Renal pelvis (tissue), 4 donors: ENCODE data around the gene P2RY14. TPM values are rescaled to one million over a fixed set of nuclear protein-coding genes. Genes with fewer than 3 reads are reported as not detected.
"Not testable (repeated sequence)": the region's sequence is repeated elsewhere in the genome, so short reads cannot be mapped to it uniquely, and the experiment has no call there.

Source experiments
- DNase-seq: peaks from one replicate; pipeline ENCODE4 v3.0.0-alpha.2; 2013
- polyA plus RNA-seq, 3 donors: library from polyadenylated mRNA; unstranded; fragments of 120-200 nt; gene quantifications; one replicate each; pipeline ENCODE4 v1.2.1, GENCODE V29; 2013; ENCODE audit not compliant: insufficient read length in 3 of 3

The P2RY14 gene
- polyA plus RNA-seq, 3 donors: 0.27 to 0.62 (median 0.60) TPM

DNA sequence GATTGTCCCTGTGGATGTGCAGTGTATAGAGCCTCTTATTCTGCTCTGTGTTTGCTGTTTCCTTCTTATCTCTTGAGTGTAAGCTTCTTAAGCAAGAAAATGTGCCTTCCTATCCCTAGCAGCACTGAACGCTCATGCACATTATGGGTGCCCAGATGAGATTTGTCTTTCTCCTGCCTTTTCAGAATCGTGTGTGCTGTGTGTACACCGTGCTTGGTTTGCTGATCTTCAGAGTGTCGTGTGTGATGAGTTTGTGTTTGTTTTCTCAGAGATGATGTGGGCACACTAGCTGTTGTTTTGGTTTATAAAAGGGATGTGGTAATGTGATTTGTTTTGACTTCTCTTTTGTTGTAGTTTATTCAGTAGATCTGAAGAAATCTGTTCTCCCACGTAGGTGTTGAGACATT lies 95.1 kb downstream of the P2RY14 start:
- no peak for DNase-seq

DNA sequence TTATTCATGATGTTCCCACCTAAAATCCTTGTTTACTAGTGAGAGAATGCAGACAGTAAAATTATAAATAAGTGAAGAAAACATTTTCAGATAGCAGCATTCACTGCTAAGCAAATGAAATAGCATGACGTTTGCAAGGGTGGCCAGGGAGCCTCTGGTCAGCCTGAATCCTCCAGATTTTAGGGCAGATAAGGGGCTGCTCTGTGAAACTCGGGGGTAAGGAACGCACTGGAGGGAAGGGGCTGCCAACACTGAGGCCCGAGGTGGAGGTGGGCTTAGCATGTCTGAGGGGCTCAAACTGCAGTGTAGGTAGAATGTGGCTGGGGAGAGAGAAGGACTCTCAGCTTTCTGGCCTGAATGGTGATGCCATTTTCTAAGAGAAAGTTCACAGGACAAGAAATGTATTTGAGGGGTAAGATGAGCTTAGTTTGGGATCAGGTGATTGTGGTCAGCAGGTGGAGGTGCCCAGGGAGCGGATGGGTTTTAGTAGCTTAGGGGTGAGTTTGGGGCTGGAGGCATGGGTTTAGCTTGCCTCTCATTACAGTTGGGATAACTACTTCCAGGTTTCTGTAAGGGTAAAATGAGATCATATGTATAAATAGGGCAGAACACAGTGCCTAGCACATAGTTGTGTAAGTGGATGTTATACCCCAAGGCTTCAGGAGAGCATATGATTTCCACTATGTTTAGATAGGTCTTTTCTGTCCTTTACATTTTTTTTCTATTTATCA lies 95.8 kb downstream of the P2RY14 start:
- DNase-seq: no peak

DNA sequence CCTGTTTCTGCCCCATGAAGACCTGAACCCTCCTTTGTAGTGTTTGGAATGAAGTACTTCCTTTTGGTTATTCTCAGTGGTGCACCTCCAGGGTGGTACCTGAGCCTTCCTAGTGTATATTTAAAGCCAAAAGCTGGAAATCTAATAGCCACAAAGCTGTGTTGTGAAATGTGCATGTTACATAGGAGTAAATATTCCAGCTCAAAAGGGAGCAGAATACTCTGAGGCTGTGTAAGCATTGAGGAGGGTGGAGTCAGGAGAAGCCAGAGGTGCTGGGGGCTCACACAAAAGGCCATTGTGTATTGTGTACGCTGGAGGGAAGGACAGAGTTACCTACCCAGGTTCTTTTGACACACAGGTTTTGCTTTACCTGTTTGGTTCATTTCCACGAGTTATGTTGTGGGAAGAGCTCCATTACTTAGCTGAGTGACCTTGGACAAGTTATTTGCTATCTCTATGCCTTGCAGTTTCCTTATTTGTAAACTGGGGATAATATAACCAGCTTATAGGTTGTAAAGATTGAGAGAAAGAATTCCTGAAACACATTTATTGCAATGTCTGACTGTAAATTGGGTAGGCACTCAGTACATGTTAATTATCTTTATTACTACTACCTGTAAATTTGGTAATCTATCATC lies 100.0 kb downstream of the P2RY14 start:
- DNase-seq: no peak

DNA sequence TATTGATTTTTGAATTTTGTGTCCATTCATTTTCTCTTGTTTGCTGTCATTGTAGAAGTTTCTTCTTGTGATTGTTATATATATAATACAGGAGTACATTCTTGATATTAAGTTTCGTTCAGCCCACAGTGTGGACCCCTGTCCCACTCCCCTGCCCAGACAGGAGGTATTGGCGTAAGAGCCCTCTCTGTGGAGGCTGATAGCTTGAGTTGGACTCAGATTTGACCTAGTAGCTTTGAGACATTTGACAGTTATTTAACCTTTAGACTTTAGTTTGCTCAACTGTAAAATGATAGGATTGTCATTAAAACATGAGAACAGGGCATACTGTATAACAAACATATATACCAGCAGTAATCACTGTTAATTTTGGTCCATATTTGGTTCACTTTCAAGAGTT lies 102.4 kb downstream of the P2RY14 start:
- no peak for DNase-seq

DNA sequence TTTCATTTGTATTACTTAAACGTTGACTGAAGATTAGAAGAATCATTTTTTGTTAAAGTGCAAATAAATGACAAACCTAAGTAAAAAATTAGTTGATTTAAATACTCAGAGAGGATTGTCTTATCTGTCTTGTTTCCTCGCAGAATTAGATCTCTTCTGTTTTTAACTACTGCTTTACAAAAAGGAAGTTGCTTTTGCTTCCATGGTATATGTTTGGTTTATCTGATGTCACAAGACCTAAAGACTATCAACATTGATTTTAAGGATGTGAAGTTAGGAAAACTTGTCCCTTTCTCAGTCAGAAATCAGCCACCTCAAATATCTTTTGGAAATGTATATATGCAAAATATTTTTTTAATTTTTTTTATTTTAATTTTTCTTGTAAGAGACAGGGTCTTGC lies 104.0 kb downstream of the P2RY14 start:
- DNase-seq: no peak

DNA sequence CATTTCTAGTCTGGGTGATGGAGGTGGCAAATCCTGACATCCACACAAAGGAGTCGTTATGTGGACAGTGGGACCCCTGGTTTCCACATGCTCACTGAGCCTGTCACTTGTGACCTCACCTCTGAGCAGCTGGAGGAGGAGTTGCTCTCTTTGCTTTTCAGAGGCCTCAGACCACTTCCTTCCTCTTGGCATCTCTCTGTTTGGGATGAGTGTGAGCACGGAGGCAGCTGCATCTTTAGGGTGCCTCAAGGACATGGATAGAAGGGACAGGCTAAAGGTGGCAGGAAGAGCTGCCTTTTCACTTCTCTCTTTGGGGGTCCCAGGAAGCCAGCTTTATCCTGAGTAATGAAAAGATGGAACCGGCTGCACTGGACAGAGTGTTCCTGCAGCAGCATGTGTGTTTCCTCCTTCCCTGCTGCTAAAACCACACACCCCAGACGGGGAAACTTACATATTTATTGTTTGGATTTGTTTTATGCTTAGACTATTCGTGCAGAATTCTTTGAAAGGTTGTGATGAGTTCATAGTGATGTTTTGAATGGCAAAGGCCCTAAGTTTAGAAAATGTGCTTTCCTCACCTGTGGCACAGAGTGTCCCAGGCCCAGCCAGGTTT lies 107.1 kb downstream of the P2RY14 start:
- no peak for DNase-seq

DNA sequence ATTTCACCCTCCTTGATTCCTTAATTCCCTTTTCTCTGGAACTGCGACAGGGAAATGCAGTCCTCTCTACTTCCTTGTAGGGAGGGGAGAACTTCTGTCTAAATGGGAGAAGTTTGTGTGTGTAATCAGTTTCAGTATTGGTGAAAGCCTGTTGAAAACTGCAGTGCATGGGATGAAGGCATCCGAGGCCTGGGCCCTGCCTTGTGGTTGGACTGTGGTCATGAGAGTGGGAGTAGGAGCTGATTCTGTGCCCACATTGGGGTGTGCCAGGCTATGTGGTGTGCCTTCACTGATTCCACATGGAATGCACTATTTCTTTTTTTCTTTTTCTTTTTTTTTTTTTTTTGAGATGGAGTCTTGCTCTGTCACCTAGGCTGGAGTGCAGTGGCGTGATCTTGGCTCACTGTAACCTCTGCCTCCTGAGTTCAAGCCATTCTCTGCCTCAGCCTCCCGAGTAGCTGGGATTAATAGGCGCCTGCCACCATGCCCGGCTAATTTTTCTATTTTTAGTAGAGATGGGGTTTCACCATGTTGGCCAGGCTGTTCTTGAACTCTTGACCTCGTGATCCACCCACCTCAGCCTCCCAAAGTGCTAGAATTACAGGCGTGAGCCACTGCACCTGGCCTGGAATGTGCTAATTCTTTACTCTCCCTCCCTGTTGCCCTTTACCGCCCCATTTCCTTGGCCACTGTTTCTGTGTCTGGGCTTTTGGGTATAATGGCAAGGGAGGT lies 108.2 kb downstream of the P2RY14 start:
- not testable (repeated sequence) for DNase-seq

DNA sequence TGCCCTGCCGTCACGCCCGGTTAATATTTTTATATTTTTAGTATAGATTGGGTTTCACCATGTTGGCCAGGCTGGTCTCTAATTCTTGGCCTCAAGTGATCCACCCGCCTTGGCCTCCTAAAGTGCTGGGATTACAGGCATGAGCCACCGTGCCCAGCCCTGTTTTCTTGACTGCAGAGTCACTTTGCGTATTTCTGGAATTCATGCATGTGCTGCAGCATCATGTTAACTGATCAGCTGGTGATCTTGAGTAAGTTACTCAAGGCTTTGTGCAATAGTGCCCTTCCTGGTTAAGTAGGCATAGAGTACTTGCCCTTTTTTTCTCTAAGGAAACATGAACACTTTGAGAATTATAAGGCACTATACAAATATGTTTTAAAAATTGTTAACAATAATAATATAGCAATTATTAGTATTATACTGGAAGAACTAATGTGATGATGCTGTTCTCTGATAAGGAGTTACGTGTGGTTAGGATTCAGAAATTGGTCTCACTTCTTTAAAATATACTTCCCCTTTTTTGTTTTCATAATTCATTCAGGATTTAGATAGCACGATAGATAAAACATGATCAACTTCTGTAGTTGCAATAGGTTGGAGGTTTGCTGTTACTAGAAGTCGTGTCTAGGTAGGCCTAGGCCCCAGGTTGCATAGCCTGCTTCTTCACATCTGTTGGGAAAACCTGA lies 108.9 kb downstream of the P2RY14 start:
- DNase-seq: no peak

DNA sequence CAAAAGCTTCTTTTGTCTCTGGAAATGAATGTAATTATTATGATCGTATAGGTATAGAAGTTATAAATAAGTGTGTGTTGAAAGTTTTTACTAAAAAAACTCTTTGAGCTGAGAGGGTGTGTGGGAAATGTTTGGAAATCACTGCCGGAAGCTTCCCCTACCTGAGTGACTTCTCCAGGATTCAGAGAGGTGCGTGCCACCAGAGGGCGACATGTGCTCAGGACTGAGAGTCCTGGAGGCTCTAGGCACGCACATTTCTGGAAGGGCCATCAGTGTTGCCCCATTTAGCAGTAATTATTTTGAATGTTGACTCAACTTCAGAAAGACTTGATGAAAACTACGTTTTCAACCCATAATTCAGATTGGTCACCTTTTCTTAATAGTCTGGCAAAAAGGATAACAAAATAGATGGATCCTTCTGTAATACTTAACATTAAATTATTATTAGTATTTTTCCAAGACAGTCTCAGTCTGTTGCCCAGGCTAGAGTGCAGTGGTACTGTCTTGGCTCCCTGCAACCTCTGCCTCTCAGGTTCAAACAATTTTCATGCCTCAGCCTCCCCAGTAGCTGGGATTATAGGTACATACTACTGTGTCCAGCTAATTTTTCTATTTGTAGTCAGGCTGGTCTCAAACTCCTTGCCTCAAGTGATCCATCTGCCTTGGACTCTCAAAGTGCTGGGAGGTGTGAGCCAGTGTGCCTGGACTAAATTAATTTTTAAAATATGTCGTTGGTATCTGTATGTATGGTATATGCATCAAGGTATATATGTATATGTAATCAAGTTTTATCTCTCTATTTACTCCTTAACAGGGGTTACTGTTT lies 109.9 kb downstream of the P2RY14 start:
- peak; percentile 49 for DNase-seq

DNA sequence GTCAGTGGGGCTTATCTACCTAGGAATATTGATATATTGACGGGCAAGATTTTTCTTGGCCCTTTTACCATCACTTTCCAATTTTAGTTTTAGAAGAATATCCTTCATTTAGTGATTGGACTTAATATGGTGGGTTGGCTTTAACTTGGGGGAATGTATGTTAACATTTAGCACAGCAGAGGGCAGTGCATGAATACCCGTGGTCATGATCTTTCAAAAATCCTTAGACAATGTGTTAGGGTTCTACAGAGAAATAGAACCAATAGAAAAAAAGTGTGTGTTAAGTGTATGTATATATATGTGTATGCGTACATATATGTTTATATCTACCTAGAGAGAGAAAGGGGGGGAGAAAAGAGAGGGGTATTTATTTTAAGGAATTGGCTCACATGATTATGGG lies 112.2 kb downstream of the P2RY14 start:
- no peak for DNase-seq

DNA sequence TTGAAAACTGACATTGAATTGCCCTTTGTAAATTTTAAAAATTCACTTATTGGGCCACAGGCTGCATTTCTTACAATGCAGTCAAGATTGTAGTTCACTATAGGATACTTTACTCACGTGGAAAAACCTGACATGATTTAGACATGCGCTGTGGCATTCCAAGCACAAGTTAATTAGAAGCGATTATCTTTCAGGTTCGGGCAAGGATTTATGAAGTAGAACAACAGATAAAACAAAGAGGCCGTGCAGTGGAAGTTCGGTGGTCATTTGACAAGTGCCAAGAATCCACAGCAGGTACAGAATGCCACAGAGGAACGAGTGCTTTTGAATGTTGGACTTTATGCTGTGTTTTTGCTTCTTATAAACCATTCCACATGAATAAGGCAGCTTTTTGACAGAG lies 113.1 kb downstream of the P2RY14 start:
- DNase-seq: peak; percentile 80

Other genes with a start within 250 kb of the P2RY14 start
- gene MED12L, start 192.9 kb downstream of the P2RY14 start, polyA plus RNA-seq: 1 to 10 TPM; 2.2 to 2.7 (median 2.6) TPM
- gene GPR171, start 75.3 kb downstream of the P2RY14 start, polyA plus RNA-seq: under 1 TPM in 1 of 3 donors, not detected in 2; 0.15 TPM
- under 1 TPM in 1 of 3 donors, not detected in 2; 0.17 TPM for gene GPR87, start 38.3 kb upstream of the P2RY14 start, polyA plus RNA-seq
- gene P2RY13, start 51.0 kb upstream of the P2RY14 start, polyA plus RNA-seq: 1 to 10 TPM; 1.0 to 1.3 (median 1.2) TPM
- under 1 TPM; 0.75 to 0.91 (median 0.78) TPM for gene P2RY12, start 106.2 kb upstream of the P2RY14 start, polyA plus RNA-seq
- 1 to 10 TPM; 2.3 to 2.8 (median 2.4) TPM for gene IGSF10, start 182.5 kb upstream of the P2RY14 start, polyA plus RNA-seq